Measurements from ENCODE around the gene DCC. TPM values are rescaled to one million over a fixed set of nuclear protein-coding genes. Genes with fewer than 3 reads are reported as not detected.

The DCC gene
- total RNA-seq = not detected in 2 replicates
- 0.14 and 0.69 TPM in 2 replicates for polyA plus RNA-seq
- polyA plus RNA-seq (2012) = 0.23 and 0.71 TPM in 2 replicates
- 0.44 TPM in 1 of 2 replicates, not detected in the other for polyA minus RNA-seq (ENCODE audit: low replicate concordance)

GRCh38 chr18:52339891-52340371 is at the start of gene DCC:
DCC (plus strand) TSS chr18:52340197; CDS start chr18:52340788, 591 bp downstream.
- Histone ChIP-seq H3K9ac (ENCODE audit: insufficient read depth, low read length) (no peak within 1 kb of the TSS), H3K27ac (ENCODE audit: insufficient read depth, low read length) (no peak within 1 kb of the TSS), H3K4me1 (ENCODE audit: control insufficient read depth, extremely low read depth, insufficient read depth, low read length) (no peaks in the 10 kb centered on the region), H3K79me2 (ENCODE audit: control insufficient read depth, insufficient read depth, low read length) (no peaks in the 10 kb centered on the region), H3K4me2 (ENCODE audit: extremely low read depth, insufficient read depth, low read length) (peak within 1 kb of the TSS; percentile 66), H4K20me1 (ENCODE audit: control insufficient read depth, extremely low read depth, insufficient read depth, low read length) (no peaks in the 10 kb centered on the region), H3K27me3 (ENCODE audit: control insufficient read depth, insufficient read depth, low read length) (peaks cover 11% of the 10 kb centered on the region), H3K4me3 (replicated peaks in 1 of 4; ENCODE audit: control extremely low read depth in 1 of 4, insufficient read depth in 1 of 4, low read depth in 3 of 4, low read length in 4 of 4) (peak within 1 kb of the TSS; percentile 23 to 61 (median 42)), H2AFZ (ENCODE audit: low read length) (peak within 1 kb of the TSS; percentile 43), H3K9me3 (ENCODE audit: control insufficient read depth, insufficient read depth, low read depth, low read length) (no peaks in the 10 kb centered on the region), H3K36me3 (ENCODE audit: control insufficient read depth, insufficient read depth, low read length) (no peaks in the 10 kb centered on the region)
- TF ChIP-seq CTCF (conservative IDR thresholded peaks at IDR 0.05 in 1 of 2, IDR thresholded peaks at IDR 0.05 in 1 of 2; ENCODE audit: low read depth in 1 of 2, low read length in 2 of 2) (peak; percentile 18 to 58), EZH2 (IDR thresholded peaks at IDR 0.05; ENCODE audit: low read length, missing control alignments) (no peak)
- DNase-seq (ENCODE audit: low read depth in 2 of 2) = peak; percentile 61 to 71

- Histone ChIP-seq H3K9me3 (ENCODE audit: control insufficient read depth, insufficient read depth, low read depth, low read length) (no peaks in the 10 kb centered on the region), H3K9ac (ENCODE audit: insufficient read depth, low read length) (no peak overlapping the region), H3K27me3 (ENCODE audit: control insufficient read depth, insufficient read depth, low read length) (no peaks in the 10 kb centered on the region), H3K36me3 (ENCODE audit: control insufficient read depth, insufficient read depth, low read length) (no peaks in the 10 kb centered on the region), H4K20me1 (ENCODE audit: control insufficient read depth, extremely low read depth, insufficient read depth, low read length) (no peaks in the 10 kb centered on the region), H3K27ac (ENCODE audit: insufficient read depth, low read length) (no peak overlapping the region), H3K4me2 (ENCODE audit: extremely low read depth, insufficient read depth, low read length) (no peak overlapping the region), H2AFZ (ENCODE audit: low read length) (no peak overlapping the region), H3K79me2 (ENCODE audit: control insufficient read depth, insufficient read depth, low read length) (no peaks in the 10 kb centered on the region), H3K4me1 (ENCODE audit: control insufficient read depth, extremely low read depth, insufficient read depth, low read length) (no peaks in the 10 kb centered on the region), H3K4me3 (replicated peaks in 1 of 4; ENCODE audit: control extremely low read depth in 1 of 4, insufficient read depth in 1 of 4, low read depth in 3 of 4, low read length in 4 of 4) (no peak overlapping the region)
- TF ChIP-seq EZH2 (IDR thresholded peaks at IDR 0.05; ENCODE audit: low read length, missing control alignments) = no peak
- TF ChIP-seq CTCF (conservative IDR thresholded peaks at IDR 0.05 in 1 of 2, IDR thresholded peaks at IDR 0.05 in 1 of 2; ENCODE audit: low read depth in 1 of 2, low read length in 2 of 2) = no peak
- no peak for DNase-seq (ENCODE audit: low read depth in 2 of 2)
Measured at GRCh38 chr18:52310651-52311050, 29.3 kb upstream of the DCC start.

GRCh38 chr18:52311331-52311730 is 28.7 kb upstream of the DCC start:
- Histone ChIP-seq H3K9me3 (ENCODE audit: control insufficient read depth, insufficient read depth, low read depth, low read length) (no peaks in the 10 kb centered on the region), H3K36me3 (ENCODE audit: control insufficient read depth, insufficient read depth, low read length) (no peaks in the 10 kb centered on the region), H3K79me2 (ENCODE audit: control insufficient read depth, insufficient read depth, low read length) (no peaks in the 10 kb centered on the region), H3K9ac (ENCODE audit: insufficient read depth, low read length) (no peak overlapping the region), H2AFZ (ENCODE audit: low read length) (no peak overlapping the region), H3K27ac (ENCODE audit: insufficient read depth, low read length) (no peak overlapping the region), H3K4me3 (replicated peaks in 1 of 4; ENCODE audit: control extremely low read depth in 1 of 4, insufficient read depth in 1 of 4, low read depth in 3 of 4, low read length in 4 of 4) (no peak overlapping the region), H4K20me1 (ENCODE audit: control insufficient read depth, extremely low read depth, insufficient read depth, low read length) (no peaks in the 10 kb centered on the region), H3K4me1 (ENCODE audit: control insufficient read depth, extremely low read depth, insufficient read depth, low read length) (no peaks in the 10 kb centered on the region), H3K4me2 (ENCODE audit: extremely low read depth, insufficient read depth, low read length) (no peak overlapping the region), H3K27me3 (ENCODE audit: control insufficient read depth, insufficient read depth, low read length) (no peaks in the 10 kb centered on the region)
- DNase-seq (ENCODE audit: low read depth in 2 of 2) = no peak
- no peak for TF ChIP-seq CTCF (conservative IDR thresholded peaks at IDR 0.05 in 1 of 2, IDR thresholded peaks at IDR 0.05 in 1 of 2; ENCODE audit: low read depth in 1 of 2, low read length in 2 of 2)
- no peak for TF ChIP-seq EZH2 (IDR thresholded peaks at IDR 0.05; ENCODE audit: low read length, missing control alignments)

Data from fibroblast of lung (primary cell).